Naive B cell (primary cell): ENCODE measurements around the gene SNTG2. TPM values are rescaled to one million over a fixed set of nuclear protein-coding genes. Genes with fewer than 3 reads are reported as not detected.
"Not testable (repeated sequence)": the region's sequence is repeated elsewhere in the genome, so short reads cannot be mapped to it uniquely, and the experiment has no call there.

Experiments used
- ATAC-seq, 2 donors: fragments of 150-1000 bp; cut with Tn5 transposase; 2 replicates each; pipeline ENCODE4 v1.10.0; 2021; ENCODE audit warnings: low read depth in 2 of 2, mild to moderate bottlenecking in 2 of 2, moderate library complexity in 2 of 2
- DNase-seq: peaks from one replicate; pipeline ENCODE4 v3.0.0; 2022
- H3K27ac Mint-ChIP-seq, 6 donors: one replicate each; pipeline ENCODE4 v1.8.0; 2020 to 2022; ENCODE audit warnings: mild to moderate bottlenecking in 6 of 6, mixed read lengths in 6 of 6, moderate library complexity in 5 of 6, inconsistent platforms in 2 of 6
- H3K27me3 Mint-ChIP-seq, 3 donors: one replicate each; pipeline ENCODE4 v1.8.0; 2021 to 2022; ENCODE audit warnings: mixed read lengths in 3 of 3, mild to moderate bottlenecking in 1 of 3
- H3K36me3 Mint-ChIP-seq, 2 donors: one replicate each; pipeline ENCODE4 v1.8.0; 2020 to 2022; ENCODE audit warnings: mixed read lengths in 2 of 2, inconsistent platforms in 1 of 2, mild to moderate bottlenecking in 1 of 2
- H3K4me1 Mint-ChIP-seq, 3 donors: one replicate each; pipeline ENCODE4 v1.8.0; 2020 to 2022; ENCODE audit warnings: mixed read lengths in 3 of 3, inconsistent platforms in 1 of 3, mild to moderate bottlenecking in 1 of 3, moderate library complexity in 1 of 3
- H3K4me3 Mint-ChIP-seq, 8 donors: one replicate each; pipeline ENCODE4 v1.8.0; 2020 to 2022; ENCODE audit warnings: mild to moderate bottlenecking in 8 of 8, mixed read lengths in 8 of 8, moderate library complexity in 8 of 8, inconsistent platforms in 2 of 8
- H3K9me3 Mint-ChIP-seq, 7 donors: one replicate each; pipeline ENCODE4 v1.8.0; 2020 to 2022; ENCODE audit warnings: mixed read lengths in 7 of 7, mild to moderate bottlenecking in 5 of 7, inconsistent platforms in 2 of 7, moderate library complexity in 1 of 7
- polyA plus RNA-seq, 6 donors: library from polyadenylated mRNA; unstranded; fragments of 300-500 nt; fragmentation: Illumina TruSeq; gene quantifications; one replicate each; pipeline ENCODE4 v1.2.3, GENCODE V29; 2021; ENCODE audit warnings: low read depth in 6 of 6

Gene SNTG2
- polyA plus RNA-seq, 6 donors from 2014 or later = 1.8 to 9.2 (median 4.1) TPM

- DNase-seq (no peak), ATAC-seq (no peak)
- H3K27ac Mint-ChIP-seq = peak overlapping the region in 1 of 6 donors; percentile 34
- H3K4me3 Mint-ChIP-seq = no peak overlapping the region
- no peaks in the 10 kb centered on the region for H3K27me3 Mint-ChIP-seq
- H3K4me1 Mint-ChIP-seq = peaks cover 8 to 31% (median 21%) of the 10 kb centered on the region in 3 donors
- H3K36me3 Mint-ChIP-seq = peaks cover 0 to 6% of the 10 kb centered on the region in 2 donors
- peaks cover 1 to 18% (median 7%) of the 10 kb centered on the region in 7 donors for H3K9me3 Mint-ChIP-seq
These were observed 257.4 kb downstream of the SNTG2 start for GRCh38 chr2:1207962-1208510.

GRCh38 chr2:1208522-1208921, 257.9 kb downstream of the SNTG2 start:
- Mint-ChIP-seq H3K27ac (peak overlapping the region in 1 of 6 donors; percentile 15), H3K4me1 (peaks cover 8 to 31% (median 21%) of the 10 kb centered on the region in 3 donors), H3K36me3 (peaks cover 0 to 6% of the 10 kb centered on the region in 2 donors), H3K9me3 (peaks cover 5 to 20% (median 7%) of the 10 kb centered on the region in 7 donors), H3K4me3 (peak overlapping the region in 1 of 8 donors; percentile 29), H3K27me3 (no peaks in the 10 kb centered on the region)
- no peak for ATAC-seq
- no peak for DNase-seq

- ATAC-seq (no peak), DNase-seq (no peak)
- Mint-ChIP-seq H3K4me1 (peaks cover 8 to 31% (median 21%) of the 10 kb centered on the region in 3 donors), H3K27ac (peak overlapping the region in 1 of 6 donors; percentile 9), H3K27me3 (no peaks in the 10 kb centered on the region), H3K9me3 (peaks cover 5 to 27% (median 12%) of the 10 kb centered on the region in 7 donors), H3K36me3 (peaks cover 0 to 6% of the 10 kb centered on the region in 2 donors), H3K4me3 (peak overlapping the region in 5 of 8 donors; percentile 0 to 44 (median 24))
These were observed 258.6 kb downstream of the SNTG2 start for GRCh38 chr2:1209246-1209645.

- DNase-seq (no peak), ATAC-seq (no peak)
- Mint-ChIP-seq H3K27me3 (no peaks in the 10 kb centered on the region), H3K4me3 (peak overlapping the region in 1 of 8 donors; percentile 17), H3K4me1 (peaks cover 8 to 31% (median 21%) of the 10 kb centered on the region in 3 donors), H3K36me3 (peaks cover 0 to 6% of the 10 kb centered on the region in 2 donors), H3K9me3 (peaks cover 5 to 32% (median 17%) of the 10 kb centered on the region in 7 donors), H3K27ac (peak overlapping the region in 3 of 6 donors; percentile 1 to 12 (median 2))
These were observed 259.1 kb downstream of the SNTG2 start for GRCh38 chr2:1209761-1210160.

GRCh38 chr2:1210352-1210751, 259.7 kb downstream of the SNTG2 start:
- Mint-ChIP-seq H3K9me3 (peaks cover 5 to 35% (median 18%) of the 10 kb centered on the region in 7 donors), H3K4me1 (peaks cover 8 to 31% (median 21%) of the 10 kb centered on the region in 3 donors), H3K27me3 (no peaks in the 10 kb centered on the region), H3K36me3 (peaks cover 0 to 6% of the 10 kb centered on the region in 2 donors), H3K27ac (peak overlapping the region in 1 of 6 donors; percentile 4), H3K4me3 (no peak overlapping the region)
- no peak for ATAC-seq
- DNase-seq = no peak

- Mint-ChIP-seq H3K36me3 (peaks cover 0 to 7% of the 10 kb centered on the region in 2 donors), H3K9me3 (peaks cover 0 to 15% (median 5%) of the 10 kb centered on the region in 7 donors), H3K27ac (peak overlapping the region in 4 of 6 donors; percentile 20 to 75 (median 66)), H3K27me3 (peaks cover 4 to 27% (median 13%) of the 10 kb centered on the region in 3 donors), H3K4me1 (peaks cover 22 to 26% (median 25%) of the 10 kb centered on the region in 3 donors), H3K4me3 (peak overlapping the region in 2 of 8 donors; percentile 53 to 70)
- peak in 1 of 2 donors; percentile 67 for ATAC-seq
- DNase-seq = no peak
These were observed 269.4 kb downstream of the SNTG2 start for GRCh38 chr2:1219901-1220573.

GRCh38 chr2:1222056-1222455, 271.4 kb downstream of the SNTG2 start:
- Mint-ChIP-seq H3K27me3 (peaks cover 4 to 27% (median 13%) of the 10 kb centered on the region in 3 donors), H3K4me1 (peaks cover 25 to 28% (median 27%) of the 10 kb centered on the region in 3 donors), H3K27ac (peak overlapping the region in 3 of 6 donors; percentile 65 to 89 (median 83)), H3K4me3 (no peak overlapping the region), H3K9me3 (peaks cover 0 to 8% (median 4%) of the 10 kb centered on the region in 7 donors), H3K36me3 (peaks cover 0 to 7% of the 10 kb centered on the region in 2 donors)
- no peak for DNase-seq
- no peak for ATAC-seq

GRCh38 chr2:1223791-1224190, 273.1 kb downstream of the SNTG2 start:
- ATAC-seq (no peak), DNase-seq (no peak)
- H3K27ac Mint-ChIP-seq = no peak overlapping the region
- no peak overlapping the region for H3K4me3 Mint-ChIP-seq
- peaks cover 4 to 20% (median 11%) of the 10 kb centered on the region in 3 donors for H3K27me3 Mint-ChIP-seq
- peaks cover 22 to 34% (median 27%) of the 10 kb centered on the region in 3 donors for H3K4me1 Mint-ChIP-seq
- peaks cover 0 to 7% of the 10 kb centered on the region in 2 donors for H3K36me3 Mint-ChIP-seq
- peaks cover 0 to 5% (median 3%) of the 10 kb centered on the region in 7 donors for H3K9me3 Mint-ChIP-seq

- Mint-ChIP-seq H3K27ac (peak overlapping the region in 1 of 6 donors; percentile 79), H3K36me3 (peaks cover 0 to 7% of the 10 kb centered on the region in 2 donors), H3K4me1 (peaks cover 22 to 36% (median 26%) of the 10 kb centered on the region in 3 donors), H3K4me3 (no peak overlapping the region), H3K9me3 (peaks cover 0 to 5% (median 0%) of the 10 kb centered on the region in 7 donors), H3K27me3 (peaks cover 4 to 17% (median 6%) of the 10 kb centered on the region in 3 donors)
- ATAC-seq (no peak), DNase-seq (no peak)
These were observed 274.3 kb downstream of the SNTG2 start for GRCh38 chr2:1224901-1225300.

GRCh38 chr2:1226766-1227165, 276.1 kb downstream of the SNTG2 start:
- H3K27ac Mint-ChIP-seq = no peak overlapping the region
- no peak for DNase-seq
- H3K36me3 Mint-ChIP-seq = peaks cover 0 to 6% of the 10 kb centered on the region in 2 donors
- peaks cover 12 to 26% (median 19%) of the 10 kb centered on the region in 3 donors for H3K4me1 Mint-ChIP-seq
- H3K4me3 Mint-ChIP-seq = no peak overlapping the region
- H3K9me3 Mint-ChIP-seq = peaks cover 0 to 5% (median 0%) of the 10 kb centered on the region in 7 donors
- peaks cover 0 to 6% (median 4%) of the 10 kb centered on the region in 3 donors for H3K27me3 Mint-ChIP-seq
- no peak for ATAC-seq

GRCh38 chr2:1227274-1227900, 276.7 kb downstream of the SNTG2 start:
- H3K27ac Mint-ChIP-seq = peak overlapping the region in 1 of 6 donors; percentile 47
- no peaks in the 10 kb centered on the region for H3K36me3 Mint-ChIP-seq
- no peak overlapping the region for H3K4me3 Mint-ChIP-seq
- ATAC-seq (no peak), DNase-seq (no peak)
- peaks cover 8 to 24% (median 21%) of the 10 kb centered on the region in 3 donors for H3K4me1 Mint-ChIP-seq
- H3K9me3 Mint-ChIP-seq = no peaks in the 10 kb centered on the region
- no peaks in the 10 kb centered on the region for H3K27me3 Mint-ChIP-seq

GRCh38 chr2:1229596-1229995, 278.9 kb downstream of the SNTG2 start:
- H3K9me3 Mint-ChIP-seq, H3K27me3 Mint-ChIP-seq, DNase-seq, ATAC-seq, H3K4me3 Mint-ChIP-seq, H3K36me3 Mint-ChIP-seq, H3K27ac Mint-ChIP-seq: not testable (repeated sequence)
- peaks cover 5 to 28% (median 21%) of the 10 kb centered on the region in 3 donors for H3K4me1 Mint-ChIP-seq
